Spleen (tissue), 11 donors: Measurements from ENCODE around the gene TCF19. TPM values are rescaled to one million over a fixed set of nuclear protein-coding genes. Genes with fewer than 3 reads are reported as not detected.
"Not testable (repeated sequence)": the region's sequence is repeated elsewhere in the genome, so short reads cannot be mapped to it uniquely, and the experiment has no call there.

Experiments
- DNase-seq: peaks from one replicate; pipeline ENCODE4 v3.0.0-alpha.2; 2020
- H3K27ac ChIP-seq, 8 donors: fragments of 200-600 bp; sonication (generic) in 7 of 8; 1 replicate in 4 of 8; 2 replicates in 4 of 8; pipeline versions ENCODE4 v1.5.0 to v1.8.0; 2016 to 2021; ENCODE audit warnings: inconsistent platforms in 4 of 8, mild to moderate bottlenecking in 4 of 8, moderate library complexity in 1 of 8
- H3K27me3 ChIP-seq, 7 donors: fragments of 200-600 bp; sonication (generic) in 6 of 7; replicated peaks in 1 of 7; 1 replicate in 4 of 7; 2 replicates in 3 of 7; pipeline versions ENCODE4 v1.5.0 to v1.8.0; 2016 to 2021; ENCODE audit warnings: inconsistent platforms in 3 of 7, mild to moderate bottlenecking in 1 of 7
- H3K36me3 ChIP-seq, 6 donors: fragments of 200-600 bp; sonication (generic) in 5 of 6; 1 replicate in 4 of 6; 2 replicates in 2 of 6; pipeline versions ENCODE4 v1.5.0 to v1.8.0; 2016 to 2021; ENCODE audit warnings: inconsistent platforms in 2 of 6
- H3K4me1 ChIP-seq, 6 donors: fragments of 200-600 bp; sonication (generic) in 5 of 6; 1 replicate in 3 of 6; 2 replicates in 3 of 6; pipeline versions ENCODE4 v1.5.0 to v1.8.0; 2016 to 2021; ENCODE audit warnings: inconsistent platforms in 3 of 6
- H3K4me3 ChIP-seq, 8 donors: fragments of 200-600 bp; sonication (generic) in 7 of 8; 1 replicate in 4 of 8; 2 replicates in 4 of 8; pipeline versions ENCODE4 v1.5.0 to v1.8.0; 2016 to 2021; ENCODE audit warnings: inconsistent platforms in 4 of 8, mild to moderate bottlenecking in 4 of 8, moderate library complexity in 2 of 8
- H3K9me3 ChIP-seq, 8 donors: fragments of 200-600 bp; sonication (generic) in 7 of 8; 1 replicate in 4 of 8; 2 replicates in 4 of 8; pipeline versions ENCODE4 v1.5.0 to v1.8.0; 2016 to 2021; ENCODE audit warnings: inconsistent platforms in 4 of 8
- CTCF ChIP-seq, 11 experiments: fragments of 200-600 bp in 7 of 11; fragments of 450-650 bp in 4 of 11; sonication (generic) in 4 of 11; IDR thresholded peaks in 8 of 11; conservative IDR thresholded peaks in 3 of 11; 1 replicate in 7 of 11; 2 replicates in 4 of 11; pipeline versions ENCODE4 v1.4.0 to v1.8.0; 2016 to 2021; ENCODE audit warnings: antibody characterized with exemption in 11 of 11, inconsistent platforms in 4 of 11, mild to moderate bottlenecking in 1 of 11
- POLR2A ChIP-seq, 3 donors: fragments of 450-650 bp; IDR thresholded peaks; one replicate each; pipeline ENCODE4 v1.5.1; 2017; ENCODE audit warnings: antibody characterized with exemption in 3 of 3, mild to moderate bottlenecking in 1 of 3
- POLR2AphosphoS5 ChIP-seq, 3 donors: sonication (generic); formaldehyde crosslinking; IDR thresholded peaks; one replicate each; pipeline ENCODE4 v1.5.1; 2017; ENCODE audit warnings: antibody characterized with exemption in 3 of 3
- WGBS, 5 donors: extraction: QIAGEN DNeasy Blood & Tissue Kit in 3 of 5; methylation state at CpG; one replicate each; pipeline versions ENCODE4 v1.1.5 to v1.1.7; 2013 to 2018; 5-methylcytosine and 5-hydroxymethylcytosine counted together
- intact Hi-C: fragments of 100-400 bp; cut with DNase I; formaldehyde crosslinking; loops from one replicate; pipeline ENCODE4 v1.15.0; 2023; ENCODE audit warnings: low total_unique reads
- polyA plus RNA-seq, 3 donors: library from polyadenylated mRNA; stranded (reverse); fragments of 200-250 nt; gene quantifications; one replicate each; pipeline ENCODE4 v1.2.1, GENCODE V29; 2013
- total RNA-seq, 7 donors: library from RNA; depleted of rRNA in 3 of 7; stranded (reverse); fragments of >200 nt in 3 of 7; fragmentation: NEBNext Ultra II Directional in 4 of 7; extraction: Animal tissue kit (Norgen Biotek cat#: 25700) in 4 of 7; gene quantifications; one replicate each; pipeline versions ENCODE4 v1.1.0 to v1.2.1, GENCODE V29; 2016 to 2021
- donor health status: healthy with polysubstance abuse.
- donor health status: DM: no; HTN: no; CAD: no; lungs with moderate emphysema.
- donor health status: DM: no; HTN: no; CAD: no.
- donor health status: Bipolar disorder and iron deficiency.
- donor health status: healthy.
- donor health status: DM: no; HTN: no; CAD: no.
- donor health status: DM: yes; HTN: yes; CAD: no.

TCF19 gene
- total and polyA plus RNA-seq, 10 donors, result 6.2 to 12.6 (median 9.3) TPM

- Histone ChIP-seq H3K27ac (peak overlapping the region in 4 of 8 donors; percentile 14 to 77 (median 30)), H3K9me3 (no peaks in the 10 kb centered on the region), H3K27me3 (no peaks in the 10 kb centered on the region), H3K4me3 (peak overlapping the region in 7 of 8 donors; percentile 2 to 54 (median 43)), H3K36me3 (peaks cover 0 to 2% (median 0%) of the 10 kb centered on the region in 6 donors), H3K4me1 (peaks cover 0 to 28% (median 7%) of the 10 kb centered on the region in 6 donors)
- intact Hi-C loops, result no loop called here
- TF ChIP-seq CTCF (IDR thresholded peaks at IDR 0.05 in 8 of 11, conservative IDR thresholded peaks at IDR 0.05 in 3 of 11), result no peak
- peak in 2 of 3 donors; percentile 40 to 53 for TF ChIP-seq POLR2AphosphoS5 (IDR thresholded peaks at IDR 0.05)
- WGBS, 5 donors, result 61 to 73% (median 66%) methylated on average over 24 to 26 of the region's 26 CpGs
- peak; percentile 87 for DNase-seq
These were observed 22.1 kb downstream of the TCF19 start for GRCh38 chr6:31180500-31180899.

- 50 to 99% (median 78%) methylated on average over 2 of the region's 2 CpGs for WGBS, 5 donors
- DNase-seq, H3K36me3 ChIP-seq, H3K4me3 ChIP-seq, H3K27me3 ChIP-seq, H3K9me3 ChIP-seq, H3K27ac ChIP-seq, intact Hi-C loops: not testable (repeated sequence)
- peaks cover 0 to 30% (median 11%) of the 10 kb centered on the region in 6 donors for H3K4me1 ChIP-seq
These were observed 24.9 kb downstream of the TCF19 start for GRCh38 chr6:31183287-31183686.

DNA sequence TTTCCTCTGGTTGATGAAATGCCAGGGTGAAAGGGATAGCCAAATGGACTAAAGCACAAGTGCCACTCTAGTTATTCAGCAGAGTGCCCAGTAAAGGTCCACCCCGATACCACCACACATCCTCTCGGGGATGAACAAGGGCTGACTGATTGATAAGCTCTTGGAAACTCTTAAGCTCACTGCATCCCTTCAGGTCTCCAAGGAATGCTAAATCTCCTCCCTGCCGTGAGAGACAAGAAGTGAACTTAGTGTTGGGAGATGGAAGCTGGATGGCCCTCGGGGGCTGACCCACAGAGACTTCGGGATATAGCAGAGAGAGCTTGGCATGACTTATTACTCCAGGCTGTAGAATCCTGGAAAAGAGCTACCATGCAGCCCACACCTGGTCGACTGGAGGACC lies 25.5 kb downstream of the TCF19 start:
- WGBS, 5 donors, result 87 to 95% (median 90%) methylated on average over 6 of the region's 6 CpGs
- peaks cover 0 to 24% (median 7%) of the 10 kb centered on the region in 6 donors for H3K4me1 ChIP-seq
- H3K9me3 ChIP-seq, H3K27ac ChIP-seq, DNase-seq, H3K27me3 ChIP-seq, intact Hi-C loops, H3K36me3 ChIP-seq, H3K4me3 ChIP-seq: not testable (repeated sequence)

GRCh38 chr6:31185695-31186051 lies 27.3 kb downstream of the TCF19 start:
- peak overlapping the region in 3 of 8 donors; percentile 7 to 52 (median 29) for H3K4me3 ChIP-seq

GRCh38 chr6:31186052-31186734 lies 27.8 kb downstream of the TCF19 start:
- H3K9me3 ChIP-seq, result no peaks in the 10 kb centered on the region
- no peak for TF ChIP-seq POLR2A (IDR thresholded peaks at IDR 0.05)
- TF ChIP-seq POLR2AphosphoS5 (IDR thresholded peaks at IDR 0.05), result peak; percentile 22 to 72 (median 58)
- no peak for TF ChIP-seq CTCF (IDR thresholded peaks at IDR 0.05 in 8 of 11, conservative IDR thresholded peaks at IDR 0.05 in 3 of 11)
- 66 to 75% (median 71%) methylated on average over 22 to 24 of the region's 24 CpGs for WGBS, 5 donors
- peak overlapping the region; percentile 38 to 88 (median 72) for H3K27ac ChIP-seq
- peaks cover 0 to 8% (median 3%) of the 10 kb centered on the region in 6 donors for H3K4me1 ChIP-seq
- H3K36me3 ChIP-seq, result no peaks in the 10 kb centered on the region
- H3K4me3 ChIP-seq, result peak overlapping the region in 3 of 8 donors; percentile 7 to 52 (median 29)
- no peaks in the 10 kb centered on the region for H3K27me3 ChIP-seq
- peak; percentile 77 for DNase-seq
- intact Hi-C loops, result no loop called here

More at GRCh38 chr6:31185695-31186051, 27.3 kb downstream of the TCF19 start:
- H3K36me3 ChIP-seq, H3K9me3 ChIP-seq, DNase-seq, H3K27me3 ChIP-seq, intact Hi-C loops: not testable (repeated sequence)
- Histone ChIP-seq H3K4me1 (peaks cover 0 to 10% (median 4%) of the 10 kb centered on the region in 6 donors), H3K27ac (peak overlapping the region in 7 of 8 donors; percentile 38 to 88 (median 76))
- 60 to 81% (median 76%) methylated on average over 4 of the region's 4 CpGs for WGBS, 5 donors
